CD4-positive, alpha-beta T cell treated with Interleukin-2 at 100 ng/mL for 4 hours (primary cell): ENCODE data around the gene ZNF304.
"Not testable (repeated sequence)": the region's sequence is repeated elsewhere in the genome, so short reads cannot be mapped to it uniquely, and the experiment has no call there.

ENCODE experiments used
- DNase-seq: peaks from one replicate; pipeline ENCODE4 v3.0.0-alpha.2; 2020; ENCODE audit warnings: low spot score

The ZNF304 gene

GRCh38 chr19:57362419-57362818 lies 11.3 kb downstream of the ZNF304 start:
- DNase-seq: no peak

DNA sequence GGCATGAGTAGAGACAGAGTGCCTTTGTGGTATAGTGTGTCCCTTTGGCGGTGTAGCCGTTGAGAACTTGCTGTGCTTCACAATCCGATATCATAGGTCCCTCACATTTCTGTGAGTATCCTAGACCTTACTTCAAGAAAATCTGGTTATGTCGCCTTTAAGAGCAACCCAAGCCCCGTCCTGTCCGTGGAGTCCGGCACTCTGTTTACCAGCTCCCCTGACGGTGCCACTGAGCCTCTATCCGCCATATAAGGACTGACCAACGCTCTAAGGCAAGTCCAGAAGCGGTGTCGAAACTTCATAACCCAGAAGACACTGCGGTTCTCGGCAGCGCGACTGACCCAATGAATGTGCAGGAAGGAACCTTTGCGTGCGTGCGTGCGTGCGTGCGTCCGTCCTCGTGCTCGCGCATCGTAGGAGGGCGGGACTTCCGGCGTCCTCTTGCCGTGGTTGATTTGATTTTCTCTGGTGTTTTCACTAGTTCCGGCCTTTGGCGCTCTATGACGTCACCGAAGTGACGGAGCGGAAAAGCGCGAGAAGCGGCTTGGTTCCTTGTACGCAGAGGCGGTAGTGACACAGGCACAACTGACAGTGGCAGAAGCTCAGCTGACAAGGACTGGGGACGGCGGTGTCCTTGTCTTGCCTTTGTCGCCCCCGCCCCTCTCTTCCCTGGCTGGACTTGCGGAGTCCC lies 12.1 kb downstream of the ZNF304 start, which contains the start of the genes TRAPPC2B and ZNF547:
Gene TRAPPC2B, plus strand, starts transcription at position 555 of the 691 bp plus-strand sequence. CDS start 1,283 bp downstream, outside the sequence.
Gene ZNF547, plus strand, starts transcription at position 555 of the 691 bp plus-strand sequence. CDS start 5,005 bp downstream, outside the sequence.
- peak; percentile 99 for DNase-seq

GRCh38 chr19:57363688-57364181 lies 12.7 kb downstream of the ZNF304 start:
- no peak for DNase-seq

DNA sequence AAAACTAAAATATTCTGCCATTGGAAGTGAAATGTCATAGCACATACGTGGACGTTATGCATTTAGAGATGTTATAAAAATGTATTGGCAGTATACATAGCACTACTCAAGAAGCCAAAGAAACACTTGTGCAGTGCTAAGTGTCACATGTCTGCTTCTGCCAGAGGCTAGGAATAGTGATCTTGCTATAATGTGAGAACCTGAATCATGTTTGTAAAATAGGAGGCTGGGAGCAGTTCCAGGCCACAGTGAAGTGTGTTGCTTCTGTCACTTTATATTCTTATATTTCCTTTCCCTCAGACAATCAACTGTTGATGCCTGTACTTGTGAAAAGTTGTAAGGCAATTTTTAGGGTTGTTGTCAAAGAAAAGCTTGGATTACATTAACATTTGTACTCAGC lies 15.7 kb downstream of the ZNF304 start:
- no peak for DNase-seq

DNA sequence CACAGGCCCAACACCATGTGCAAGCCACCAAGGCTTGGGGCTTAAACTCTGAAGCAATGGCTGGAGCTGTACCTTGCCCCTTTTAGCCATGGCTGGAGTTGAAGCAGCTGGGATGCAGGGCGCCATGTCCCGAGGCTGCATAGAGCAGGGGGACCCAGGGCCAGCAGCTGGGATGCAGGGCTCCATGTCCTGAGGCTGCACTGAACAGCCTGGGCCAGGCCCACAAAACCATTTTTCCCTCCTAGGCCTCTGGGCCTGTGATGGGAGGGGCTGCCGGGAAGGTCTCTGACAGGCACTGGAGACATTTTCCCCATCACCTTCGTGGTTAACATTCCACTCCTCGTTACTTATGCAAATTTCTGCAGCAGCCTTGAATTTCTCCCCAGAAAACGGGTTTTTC lies 23.1 kb downstream of the ZNF304 start:
- no peak for DNase-seq

GRCh38 chr19:57374647-57375046 lies 23.6 kb downstream of the ZNF304 start:
- not testable (repeated sequence) for DNase-seq

DNA sequence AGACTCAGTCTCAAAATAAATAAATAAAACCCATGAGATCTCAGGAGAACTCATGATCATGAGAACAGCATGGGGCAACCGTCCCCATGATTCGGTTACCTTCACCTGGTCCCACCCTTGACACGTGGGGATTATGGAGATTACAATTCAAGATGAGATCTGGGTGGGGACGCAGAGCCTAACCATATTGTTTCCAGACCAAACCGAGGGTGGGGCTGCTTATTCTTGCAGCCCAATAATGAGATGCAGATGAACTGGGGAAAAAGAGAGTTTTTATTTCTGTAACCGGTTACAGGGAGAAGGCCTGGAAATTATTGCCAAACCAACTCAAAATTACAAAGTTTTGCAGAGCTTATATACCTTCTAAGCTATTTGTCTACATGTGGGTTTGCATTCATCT lies 25.1 kb downstream of the ZNF304 start:
- no peak for DNase-seq

DNA sequence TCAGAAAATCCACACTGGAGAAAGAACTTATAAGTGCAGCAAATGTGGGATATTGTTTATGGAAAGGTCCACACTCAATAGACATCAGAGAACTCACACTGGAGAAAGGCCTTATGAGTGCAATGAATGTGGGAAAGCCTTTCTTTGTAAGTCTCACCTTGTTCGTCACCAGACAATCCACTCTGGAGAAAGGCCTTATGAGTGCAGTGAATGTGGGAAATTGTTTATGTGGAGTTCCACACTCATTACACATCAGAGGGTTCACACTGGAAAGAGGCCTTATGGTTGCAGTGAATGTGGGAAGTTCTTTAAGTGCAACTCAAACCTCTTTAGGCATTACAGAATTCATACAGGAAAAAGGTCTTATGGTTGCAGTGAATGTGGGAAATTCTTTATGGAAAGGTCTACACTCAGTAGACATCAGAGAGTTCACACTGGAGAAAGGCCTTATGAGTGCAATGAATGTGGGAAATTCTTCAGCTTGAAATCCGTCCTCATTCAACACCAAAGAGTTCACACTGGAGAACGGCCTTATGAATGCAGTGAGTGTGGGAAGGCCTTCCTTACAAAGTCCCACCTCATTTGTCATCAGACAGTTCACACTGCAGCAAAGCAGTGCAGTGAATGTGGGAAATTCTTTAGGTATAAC lies 26.6 kb downstream of the ZNF304 start:
- DNase-seq: no peak

DNA sequence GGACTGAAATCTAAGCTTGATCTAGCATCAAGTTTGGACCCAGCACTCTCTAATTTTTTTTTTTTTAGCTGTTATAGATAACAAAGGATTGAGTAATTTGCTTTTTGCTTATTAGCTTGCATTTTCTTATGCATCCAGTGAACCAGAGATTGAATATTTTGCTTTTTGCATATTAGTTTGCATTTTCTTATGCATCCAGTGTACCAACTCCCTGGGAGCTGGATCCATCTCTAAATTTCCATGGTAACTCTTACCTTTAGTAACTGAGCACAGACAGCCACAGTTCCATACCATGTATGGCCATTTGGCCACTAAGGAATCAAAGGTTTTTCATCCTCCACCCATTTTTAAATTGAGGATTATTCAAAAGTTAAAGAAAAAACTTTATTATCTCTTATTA lies 29.9 kb downstream of the ZNF304 start:
- DNase-seq: no peak

DNA sequence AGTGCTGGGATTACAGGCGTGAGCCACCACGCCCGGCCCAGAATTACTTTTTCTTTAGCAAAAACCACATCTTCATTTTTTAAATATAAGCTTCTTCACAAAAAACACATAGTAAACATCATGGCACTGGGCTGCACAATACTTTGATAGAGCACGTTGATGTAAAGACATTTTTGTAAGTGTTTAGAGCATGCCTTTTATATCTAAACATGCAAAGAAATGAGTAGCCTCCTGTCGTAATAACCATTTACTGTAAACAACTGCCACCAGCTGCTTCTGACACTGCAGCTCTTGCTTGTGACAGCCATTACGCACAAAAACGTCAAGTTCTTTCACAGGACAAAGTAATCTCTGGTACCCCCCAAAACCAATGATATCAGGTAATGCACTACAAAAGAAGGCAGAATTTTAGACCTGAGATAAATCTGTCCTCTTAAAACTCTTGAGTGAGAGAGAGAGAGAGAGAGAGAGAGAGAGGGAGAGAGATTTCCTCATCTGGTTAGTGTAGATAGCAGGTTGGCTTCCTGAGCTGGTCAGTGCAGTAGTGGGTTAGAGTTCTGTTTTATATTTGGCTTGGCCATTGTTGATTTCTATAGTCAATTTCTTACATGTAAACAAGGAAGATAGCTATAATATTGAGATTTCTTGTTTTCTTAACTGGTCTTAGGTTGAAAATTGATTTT lies 31.9 kb downstream of the ZNF304 start:
- DNase-seq: no peak

- DNase-seq: no peak
These were observed 38.2 kb downstream of the ZNF304 start for GRCh38 chr19:57389194-57389729.

DNA sequence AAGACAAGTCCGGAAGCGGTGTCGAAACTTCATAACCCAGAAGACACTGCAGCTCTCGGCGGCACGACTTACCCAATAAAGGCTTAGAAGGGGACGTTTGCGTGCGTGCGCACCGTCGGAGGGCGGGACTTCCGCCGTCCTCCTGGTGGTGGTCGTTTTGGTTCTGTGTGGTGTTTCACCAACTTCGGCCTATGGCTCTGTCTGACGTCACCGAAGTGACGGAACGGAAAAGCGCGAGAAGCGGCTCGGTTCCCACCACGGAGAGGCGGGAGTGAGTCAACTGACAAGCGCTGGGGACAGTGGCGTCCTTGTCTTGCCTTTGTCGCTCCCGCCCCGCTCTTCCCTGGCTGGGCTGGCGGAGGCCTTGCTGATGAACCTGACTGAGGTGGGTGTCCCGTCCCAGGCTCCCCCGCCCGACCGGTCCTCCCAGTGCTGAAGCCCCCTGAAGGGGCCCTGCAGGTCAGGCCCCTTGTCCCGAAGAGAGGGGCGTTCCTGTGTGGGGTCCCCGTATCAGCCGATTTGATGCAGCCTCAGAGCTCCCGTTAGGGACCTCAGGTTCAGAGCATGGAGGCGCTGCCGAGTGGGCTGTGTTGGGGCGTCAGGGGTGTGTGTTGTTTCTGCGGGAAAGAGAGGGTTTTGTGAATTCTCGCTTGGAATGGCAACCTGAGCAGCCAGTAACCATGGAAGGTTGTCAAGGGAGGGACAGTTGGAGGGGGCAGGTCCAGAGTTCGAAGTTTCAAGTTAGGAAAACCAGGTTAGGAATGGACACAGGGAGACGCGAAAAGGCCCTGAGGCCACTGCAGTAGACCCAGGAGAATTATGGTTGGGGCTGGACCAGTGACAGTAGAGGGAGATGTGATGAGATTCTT lies 38.9 kb downstream of the ZNF304 start, which contains the start of gene ZNF548:
Gene ZNF548, plus strand, starts transcription at position 125 of the 869 bp plus-strand sequence. Its CDS starts 246 bp downstream, at position 371.
- peak; percentile 97 for DNase-seq

- no peak for DNase-seq
These were observed 44.6 kb downstream of the ZNF304 start for GRCh38 chr19:57395710-57396109.

DNA sequence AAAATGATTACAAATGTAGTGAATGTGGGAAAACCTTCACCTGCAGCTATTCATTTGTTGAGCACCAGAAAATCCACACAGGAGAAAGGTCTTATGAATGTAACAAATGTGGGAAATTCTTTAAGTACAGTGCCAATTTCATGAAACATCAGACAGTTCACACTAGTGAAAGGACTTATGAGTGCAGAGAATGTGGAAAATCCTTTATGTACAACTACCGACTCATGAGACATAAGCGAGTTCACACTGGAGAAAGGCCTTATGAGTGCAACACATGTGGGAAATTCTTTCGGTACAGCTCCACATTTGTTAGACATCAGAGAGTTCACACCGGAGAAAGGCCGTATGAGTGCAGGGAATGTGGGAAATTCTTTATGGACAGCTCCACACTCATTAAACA lies 47.8 kb downstream of the ZNF304 start:
- DNase-seq: no peak

- DNase-seq: no peak
These were observed 52.9 kb downstream of the ZNF304 start for GRCh38 chr19:57403737-57404563.

GRCh38 chr19:57406516-57407123 lies 55.5 kb downstream of the ZNF304 start:
- DNase-seq: peak; percentile 71
